GM13976 (cell line): ENCODE results near the gene LMO7.

Source experiments
- DNase-seq: peaks from one replicate; pipeline ENCODE4 v3.0.0; 2012; ENCODE audit warnings: low spot score
- in situ Hi-C: fragments of 300-500 bp; cut with MboI; formaldehyde crosslinking; loops from one replicate; pipeline ENCODE4 v1.12.0; 2022; ENCODE audit warnings: low sequenced_read_pairs, mixed read lengths, inconsistent platforms; ENCODE audit not compliant: unreplicated experiment
- TF ChIP-seq, protein P1 (sequence below): IDR thresholded peaks from 2 replicates; pipeline ENCODE4 v1.5.1; 2012; ENCODE audit warnings: borderline replicate concordance, mild to moderate bottlenecking; ENCODE audit not compliant: insufficient read depth; ENCODE audit errors: extremely low read depth, missing control alignments, control extremely low read depth

The LMO7 gene

DNA sequence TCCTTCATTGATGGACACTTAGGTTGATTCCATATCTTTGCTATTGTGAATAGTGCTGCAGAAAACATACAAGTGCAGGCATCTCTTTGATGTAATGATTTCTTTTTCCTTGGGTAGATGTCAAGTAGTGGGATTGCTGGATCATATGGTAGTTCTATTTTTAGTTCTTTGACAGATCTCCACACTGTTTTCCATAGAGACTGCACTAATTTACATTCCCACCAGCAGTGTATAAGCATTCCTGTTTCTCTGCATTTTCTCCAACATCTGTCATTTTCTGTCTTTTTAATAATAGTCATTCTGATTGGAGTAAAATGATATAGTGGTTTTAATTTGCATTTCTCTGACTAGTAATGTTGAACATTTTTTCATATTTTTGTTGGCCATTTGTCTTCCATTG is 116.7 kb downstream of the LMO7 start:
- TF ChIP-seq, protein P1, sequence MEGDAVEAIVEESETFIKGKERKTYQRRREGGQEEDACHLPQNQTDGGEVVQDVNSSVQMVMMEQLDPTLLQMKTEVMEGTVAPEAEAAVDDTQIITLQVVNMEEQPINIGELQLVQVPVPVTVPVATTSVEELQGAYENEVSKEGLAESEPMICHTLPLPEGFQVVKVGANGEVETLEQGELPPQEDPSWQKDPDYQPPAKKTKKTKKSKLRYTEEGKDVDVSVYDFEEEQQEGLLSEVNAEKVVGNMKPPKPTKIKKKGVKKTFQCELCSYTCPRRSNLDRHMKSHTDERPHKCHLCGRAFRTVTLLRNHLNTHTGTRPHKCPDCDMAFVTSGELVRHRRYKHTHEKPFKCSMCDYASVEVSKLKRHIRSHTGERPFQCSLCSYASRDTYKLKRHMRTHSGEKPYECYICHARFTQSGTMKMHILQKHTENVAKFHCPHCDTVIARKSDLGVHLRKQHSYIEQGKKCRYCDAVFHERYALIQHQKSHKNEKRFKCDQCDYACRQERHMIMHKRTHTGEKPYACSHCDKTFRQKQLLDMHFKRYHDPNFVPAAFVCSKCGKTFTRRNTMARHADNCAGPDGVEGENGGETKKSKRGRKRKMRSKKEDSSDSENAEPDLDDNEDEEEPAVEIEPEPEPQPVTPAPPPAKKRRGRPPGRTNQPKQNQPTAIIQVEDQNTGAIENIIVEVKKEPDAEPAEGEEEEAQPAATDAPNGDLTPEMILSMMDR = no peak
- no peak for DNase-seq
- in situ Hi-C loops = no loop called here

- no peak for DNase-seq
- TF ChIP-seq, protein P1 = no peak
- in situ Hi-C loops = no loop called here
These were observed 118.8 kb downstream of the LMO7 start for GRCh38 chr13:75754936-75755335.

DNA sequence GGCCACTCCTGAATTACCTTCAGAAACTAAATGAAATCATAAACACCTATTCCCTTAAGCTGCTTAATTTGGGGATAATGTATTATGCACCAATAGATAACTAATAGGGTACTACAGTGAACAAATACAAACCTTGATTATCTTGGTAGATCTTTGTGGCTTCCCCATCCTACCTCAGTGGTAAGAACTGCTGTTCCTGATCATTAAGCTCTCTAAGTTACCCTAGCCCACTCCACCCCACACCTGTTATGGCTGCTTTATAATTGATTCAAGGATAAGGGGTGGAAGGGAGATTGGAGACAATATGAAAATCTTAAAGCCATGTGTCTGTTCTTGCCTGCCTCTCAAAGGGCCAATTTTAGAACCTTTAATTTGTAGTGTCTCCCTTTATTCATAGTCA is 121.2 kb downstream of the LMO7 start:
- in situ Hi-C loops = no loop called here
- TF ChIP-seq, protein P1 = no peak
- DNase-seq = no peak

DNA sequence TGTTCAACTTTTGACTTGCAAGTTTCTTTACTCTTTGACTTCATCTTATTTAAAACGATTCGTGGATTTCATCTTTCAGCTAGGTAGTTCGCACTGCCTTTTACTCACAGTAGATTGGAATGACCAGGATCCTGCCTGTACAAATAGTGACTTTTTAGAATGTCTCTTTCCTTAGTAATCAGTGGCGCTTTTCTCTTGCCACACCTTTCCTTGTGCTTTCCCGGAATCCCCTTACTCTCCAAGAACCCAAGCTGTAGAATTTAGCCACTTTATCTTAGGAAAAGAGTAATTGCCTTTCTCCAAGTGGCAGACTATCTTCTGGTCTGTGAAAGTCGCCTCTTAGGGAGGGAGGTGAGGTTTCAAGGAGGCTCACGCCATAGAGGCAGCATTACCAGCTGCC is 123.4 kb downstream of the LMO7 start:
- in situ Hi-C loops = no loop called here
- DNase-seq = no peak
- TF ChIP-seq, protein P1 = no peak

- TF ChIP-seq, protein P1 = no peak
- in situ Hi-C loops = no loop called here
- DNase-seq = peak; percentile 12
These were observed 124.2 kb downstream of the LMO7 start for GRCh38 chr13:75760131-75761021.

GRCh38 chr13:75761369-75761768 is 125.2 kb downstream of the LMO7 start:
- TF ChIP-seq, protein P1 = no peak
- DNase-seq = no peak
- in situ Hi-C loops = no loop called here
